Heart left ventricle (tissue), 16 donors: ENCODE data around the gene PRRT4. TPM values are rescaled to one million over a fixed set of nuclear protein-coding genes. Genes with fewer than 3 reads are reported as not detected.

Experiments used
- ATAC-seq, 4 donors: fragments of 200-7000 bp; cut with Tn5 transposase; one replicate each; pipeline ENCODE4 v1.9.1; 2020 to 2022; ENCODE audit warnings: moderate library complexity in 4 of 4, mild to moderate bottlenecking in 3 of 4, moderate number of reproducible peaks in 1 of 4
- DNase-seq, 5 donors: peaks; one replicate each; pipeline ENCODE4 v3.0.0-alpha.2; 2020
- H3K27ac ChIP-seq, 12 donors: fragments of 200-600 bp; sonication (generic) in 4 of 12; one replicate each; pipeline versions ENCODE4 v1.5.0 to v1.8.0; 2016 to 2022; ENCODE audit warnings: mild to moderate bottlenecking in 2 of 12
- H3K27me3 ChIP-seq, 9 donors: fragments of 200-600 bp; sonication (generic) in 2 of 9; one replicate each; pipeline versions ENCODE4 v1.5.1 to v1.8.0; 2016 to 2022; ENCODE audit warnings: mild to moderate bottlenecking in 3 of 9
- H3K36me3 ChIP-seq, 9 donors: fragments of 200-600 bp; sonication (generic) in 2 of 9; one replicate each; pipeline versions ENCODE4 v1.5.0 to v1.8.0; 2018 to 2022; ENCODE audit warnings: mild to moderate bottlenecking in 2 of 9
- H3K4me1 ChIP-seq, 12 donors: fragments of 200-600 bp; sonication (generic) in 4 of 12; one replicate each; pipeline versions ENCODE4 v1.5.0 to v1.8.0; 2016 to 2022; ENCODE audit warnings: mild to moderate bottlenecking in 3 of 12
- H3K4me3 ChIP-seq, 12 donors: fragments of 200-600 bp; sonication (generic) in 4 of 12; one replicate each; pipeline versions ENCODE4 v1.5.0 to v1.8.0; 2017 to 2022; ENCODE audit warnings: mild to moderate bottlenecking in 9 of 12, moderate library complexity in 4 of 12
- H3K9me3 ChIP-seq, 12 donors: fragments of 200-600 bp; sonication (generic) in 4 of 12; one replicate each; pipeline versions ENCODE4 v1.5.0 to v1.8.0; 2016 to 2022; ENCODE audit warnings: mild to moderate bottlenecking in 1 of 12
- CTCF ChIP-seq, 12 donors: fragments of 200-600 bp; sonication (generic) in 4 of 12; IDR thresholded peaks; one replicate each; pipeline versions ENCODE4 v1.5.0 to v1.8.0; 2018 to 2022; ENCODE audit warnings: antibody characterized with exemption in 12 of 12, mild to moderate bottlenecking in 5 of 12
- POLR2A ChIP-seq, 2 donors: fragments of 450-650 bp; IDR thresholded peaks; one replicate each; pipeline ENCODE4 v1.6.1; 2017; ENCODE audit warnings: antibody characterized with exemption in 2 of 2, mild to moderate bottlenecking in 2 of 2, moderate library complexity in 2 of 2
- WGBS, 4 donors: extraction: QIAGEN DNeasy Blood & Tissue Kit in 2 of 4; methylation state at CpG; one replicate each; pipeline versions ENCODE4 v1.1.5 to v1.1.7; 2013 to 2018; 5-methylcytosine and 5-hydroxymethylcytosine counted together
- intact Hi-C, 10 donors: fragments of 100-400 bp; cut with DNase I; formaldehyde crosslinking; loops; one replicate each; pipeline versions ENCODE4 v1.11.1 to v1.14.2; 2022
- polyA plus RNA-seq, 2 donors: library from polyadenylated mRNA; stranded (reverse); fragments of 200-250 nt; gene quantifications; one replicate each; pipeline ENCODE4 v1.2.3, GENCODE V29; 2013
- total RNA-seq, 9 donors: library from RNA; depleted of rRNA in 2 of 9; stranded (reverse); fragments of >200 nt in 2 of 9; fragmentation: NEBNext Ultra II Directional in 3 of 9; extraction: Animal tissue kit (Norgen Biotek cat#: 25700) in 3 of 9; gene quantifications; one replicate each; pipeline versions ENCODE4 v1.1.0 to v1.2.4, GENCODE V29; 2016 to 2023
- donor health status: ischemic (EF 13 %, LVEDD 7.1; RV severe dilation, severe dysfunction).
- donor health status: healthy with polysubstance abuse.
- donor health status: DM: no; HTN: yes; CAD: no.
- donor health status: DM: no; HTN: no; CAD: no.
- donor health status: ischemic (EF 25% LVEDD 6.9; RV normal size, moderate dysfunction).
- donor health status: ischemic (EF 25% LVEDD 5.7; RV mildly dilated, moderate dysfunction).
- donor health status: healthy.
- donor health status: DM: yes; HTN: yes; CAD: no.
- donor health status: ischemic (EF 35%, LVEDD 5.7; RV mildly dilated, moderate dysfunction).
- donor health status: nonischemic (EF 11% LVEDD 7.7; RV severe dilation, severe dysfunction).
- donor health status: DM: yes; HTN: yes; CAD: no.
- donor health status: PGD.
- donor health status: ischemic (EF 29% LVEDD 5.4; RV normal size, mild dysfunction).
- donor health status: nonischemic (EF 23%, LVEDD 6.1; RV moderate dilation, normal function).

The PRRT4 gene
- total and polyA plus RNA-seq, 11 donors, result 0.31 to 3.1 (median 1.9) TPM

DNA sequence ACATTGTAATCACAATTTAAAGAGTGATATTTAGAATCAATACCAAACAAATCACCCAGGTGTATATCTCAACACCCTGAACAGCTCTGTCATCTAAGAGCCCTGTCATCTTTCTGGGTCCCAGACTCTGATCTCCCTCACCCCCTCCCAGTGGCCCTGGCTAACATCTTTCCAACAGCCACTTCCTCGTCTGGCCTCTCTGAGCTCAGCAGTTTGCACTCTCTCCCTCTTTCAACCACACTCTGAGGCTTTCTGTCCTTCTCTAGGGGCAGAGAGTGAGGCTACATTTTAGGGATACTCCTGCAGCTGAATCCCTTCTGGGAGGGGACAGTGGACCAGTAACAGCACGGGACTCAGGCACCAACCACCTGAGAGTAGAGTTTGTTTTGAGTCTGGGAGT lies 17.1 kb upstream of the PRRT4 start:
- no peak overlapping the region for H3K4me3 ChIP-seq
- no peak for TF ChIP-seq CTCF (IDR thresholded peaks at IDR 0.05)
- no peak for TF ChIP-seq POLR2A (IDR thresholded peaks at IDR 0.05)
- intact Hi-C loops, result no loop called here
- peaks cover 0 to 11% (median 0%) of the 10 kb centered on the region in 12 donors for H3K4me1 ChIP-seq
- ATAC-seq, result no peak
- no peak overlapping the region for H3K27ac ChIP-seq
- H3K36me3 ChIP-seq, result no peaks in the 10 kb centered on the region
- H3K9me3 ChIP-seq, result no peaks in the 10 kb centered on the region
- H3K27me3 ChIP-seq, result no peaks in the 10 kb centered on the region
- 35 to 56% (median 45%) methylated on average over 2 of the region's 2 CpGs for WGBS, 4 donors
- no peak for DNase-seq

DNA sequence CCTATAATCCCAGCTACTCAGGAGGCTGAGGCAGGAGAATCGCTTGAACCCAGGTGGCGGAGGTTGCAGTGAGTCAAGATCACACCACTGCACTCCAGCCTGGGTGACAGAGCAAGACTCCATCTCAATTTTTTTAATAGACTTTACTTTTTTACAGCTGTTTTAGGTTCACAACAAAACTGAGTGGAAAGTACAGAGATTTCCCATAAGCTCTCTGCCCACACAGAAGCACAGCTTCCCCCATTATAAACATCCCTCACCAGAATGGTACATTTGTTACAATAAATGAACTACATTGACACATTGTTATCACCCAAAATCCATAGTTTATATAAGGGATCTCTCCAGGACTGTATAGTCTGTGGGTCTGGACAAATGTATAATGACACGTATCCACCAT lies 14.6 kb upstream of the PRRT4 start:
- Histone ChIP-seq H3K36me3 (no peaks in the 10 kb centered on the region), H3K4me1 (peaks cover 0 to 4% (median 0%) of the 10 kb centered on the region in 12 donors), H3K4me3 (no peak overlapping the region), H3K27ac (no peak overlapping the region), H3K27me3 (no peaks in the 10 kb centered on the region), H3K9me3 (no peaks in the 10 kb centered on the region)
- DNase-seq, result no peak
- 94 to 96% (median 95%) methylated on average over 3 of the region's 3 CpGs for WGBS, 4 donors
- intact Hi-C loops, result no loop called here
- no peak for ATAC-seq
- TF ChIP-seq POLR2A (IDR thresholded peaks at IDR 0.05) (no peak), CTCF (IDR thresholded peaks at IDR 0.05) (no peak)

- Histone ChIP-seq H3K4me1 (no peaks in the 10 kb centered on the region), H3K27ac (no peak overlapping the region), H3K4me3 (no peak overlapping the region), H3K9me3 (no peaks in the 10 kb centered on the region), H3K36me3 (no peaks in the 10 kb centered on the region), H3K27me3 (no peaks in the 10 kb centered on the region)
- WGBS, 4 donors, result 49 to 69% (median 59%) methylated on average over 1 of the region's 1 CpG
- no peak for DNase-seq
- intact Hi-C loops, result no loop called here
- TF ChIP-seq CTCF (IDR thresholded peaks at IDR 0.05) (no peak), POLR2A (IDR thresholded peaks at IDR 0.05) (no peak)
- ATAC-seq, result no peak
Observed at GRCh38 chr7:128374041-128374440, 12.6 kb upstream of the PRRT4 start.

DNA sequence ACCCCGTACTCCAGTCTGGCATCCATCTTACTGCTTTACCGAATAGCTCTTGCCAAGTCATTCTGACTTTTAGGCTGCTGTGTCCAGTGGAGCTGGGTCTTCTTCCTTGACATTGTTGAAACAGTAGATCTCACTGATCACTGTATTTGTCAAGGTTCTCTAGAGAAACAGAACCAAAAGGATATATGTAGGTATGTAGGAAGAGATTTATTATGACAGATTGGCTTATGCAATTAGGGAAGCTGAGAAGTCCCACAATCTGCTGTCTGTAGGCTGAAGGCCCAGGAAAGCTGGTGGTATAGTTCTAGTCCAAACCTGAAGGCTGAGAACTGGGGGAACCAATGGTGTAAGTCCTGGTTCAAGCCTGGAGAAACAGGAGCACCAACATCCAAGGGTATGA lies 12.1 kb upstream of the PRRT4 start:
- Histone ChIP-seq H3K36me3 (no peaks in the 10 kb centered on the region), H3K4me3 (no peak overlapping the region), H3K27me3 (no peaks in the 10 kb centered on the region), H3K27ac (no peak overlapping the region), H3K4me1 (no peaks in the 10 kb centered on the region), H3K9me3 (no peaks in the 10 kb centered on the region)
- no peak for DNase-seq
- 64 to 79% (median 69%) methylated on average over 2 of the region's 2 CpGs for WGBS, 4 donors
- intact Hi-C loops, result no loop called here
- ATAC-seq, result no peak
- TF ChIP-seq CTCF (IDR thresholded peaks at IDR 0.05) (no peak), POLR2A (IDR thresholded peaks at IDR 0.05) (no peak)
